Activated CD4-positive, alpha-beta T cell treated with anti-CD3 and anti-CD28 coated beads, Interleukin-2, Interleukin-6, amounts not matched to agents 100 ng/mL and 50 ng/mL, durations not matched to agents 16 hours and 8 hours (primary cell): Measurements from ENCODE around the gene HNRNPC.
A peak's percentile ranks its signal among the peaks of the same experiment; 100 is the strongest.

Source experiments
- DNase-seq: peaks from one replicate; pipeline ENCODE4 v3.0.0-alpha.2; 2020

Gene HNRNPC

GRCh38 chr14:21208554-21208953 is 60.7 kb downstream of the HNRNPC start:
- DNase-seq = no peak

- DNase-seq = no peak
Observed at GRCh38 chr14:21206753-21207684, 62.2 kb downstream of the HNRNPC start.

GRCh38 chr14:21205678-21206581 is 63.3 kb downstream of the HNRNPC start:
- DNase-seq = no peak

GRCh38 chr14:21205026-21205677 is 64.1 kb downstream of the HNRNPC start:
- no peak for DNase-seq

- no peak for DNase-seq
Observed at GRCh38 chr14:21204167-21205025, 64.8 kb downstream of the HNRNPC start.

- no peak for DNase-seq
Observed at GRCh38 chr14:21203470-21204166, 65.6 kb downstream of the HNRNPC start.

- no peak for DNase-seq
Observed at GRCh38 chr14:21202463-21203358, 66.5 kb downstream of the HNRNPC start.

GRCh38 chr14:21201732-21202462 is 67.3 kb downstream of the HNRNPC start:
- no peak for DNase-seq

- no peak for DNase-seq
Observed at GRCh38 chr14:21200752-21201461, 68.3 kb downstream of the HNRNPC start.

- DNase-seq = no peak
Observed at GRCh38 chr14:21199611-21200560, 69.4 kb downstream of the HNRNPC start.

- no peak for DNase-seq
Observed at GRCh38 chr14:21197418-21198205, 71.6 kb downstream of the HNRNPC start.

GRCh38 chr14:21194597-21194996 is 74.6 kb downstream of the HNRNPC start:
- DNase-seq = no peak

- no peak for DNase-seq
Observed at GRCh38 chr14:21192875-21193535, 76.2 kb downstream of the HNRNPC start.

GRCh38 chr14:21192447-21192822 is 76.8 kb downstream of the HNRNPC start:
- no peak for DNase-seq

GRCh38 chr14:21191809-21192446 is 77.3 kb downstream of the HNRNPC start:
- DNase-seq = peak; percentile 75

- no peak for DNase-seq
Observed at GRCh38 chr14:21191261-21191808, 77.9 kb downstream of the HNRNPC start.
